ENCODE data around the gene GPC5.
A peak's percentile ranks its signal among the peaks of the same experiment; 100 is the strongest.

GPC5 gene

GRCh38 chr13:92433963-92434362, 1035.5 kb downstream of the GPC5 start:
- no peak for DNase-seq (ENCODE audit: low read depth)
- Histone ChIP-seq H3K36me3 (ENCODE audit: control insufficient read depth, insufficient read depth, low read length, severe bottlenecking) (no peaks in the 10 kb centered on the region), H3K27me3 (replicated peaks; ENCODE audit: control insufficient read depth, insufficient read depth, low read length) (no peaks in the 10 kb centered on the region), H3K9me3 (ENCODE audit: control insufficient read depth, low read length) (peaks cover 4% of the 10 kb centered on the region), H3K4me3 (ENCODE audit: low read length) (no peak overlapping the region), H3K9ac (ENCODE audit: low read length) (no peak overlapping the region), H3K4me1 (ENCODE audit: control insufficient read depth, insufficient read depth, low read length) (no peaks in the 10 kb centered on the region)

GRCh38 chr13:92436924-92437323, 1038.5 kb downstream of the GPC5 start:
- H3K27me3 ChIP-seq (replicated peaks; ENCODE audit: control insufficient read depth, insufficient read depth, low read length) = no peaks in the 10 kb centered on the region
- H3K9me3 ChIP-seq (ENCODE audit: control insufficient read depth, low read length) = peaks cover 4% of the 10 kb centered on the region
- H3K36me3 ChIP-seq (ENCODE audit: control insufficient read depth, insufficient read depth, low read length, severe bottlenecking) = no peaks in the 10 kb centered on the region
- no peak overlapping the region for H3K9ac ChIP-seq (ENCODE audit: low read length)
- DNase-seq (ENCODE audit: low read depth) = no peak
- no peaks in the 10 kb centered on the region for H3K4me1 ChIP-seq (ENCODE audit: control insufficient read depth, insufficient read depth, low read length)
- no peak overlapping the region for H3K4me3 ChIP-seq (ENCODE audit: low read length)

- no peaks in the 10 kb centered on the region for H3K27me3 ChIP-seq (replicated peaks; ENCODE audit: control insufficient read depth, insufficient read depth, low read length)
- no peak overlapping the region for H3K4me3 ChIP-seq (ENCODE audit: low read length)
- DNase-seq (ENCODE audit: low read depth) = no peak
- no peaks in the 10 kb centered on the region for H3K9me3 ChIP-seq (ENCODE audit: control insufficient read depth, low read length)
- H3K36me3 ChIP-seq (ENCODE audit: control insufficient read depth, insufficient read depth, low read length, severe bottlenecking) = no peaks in the 10 kb centered on the region
- no peaks in the 10 kb centered on the region for H3K4me1 ChIP-seq (ENCODE audit: control insufficient read depth, insufficient read depth, low read length)
- H3K9ac ChIP-seq (ENCODE audit: low read length) = no peak overlapping the region
These were observed 1045.8 kb downstream of the GPC5 start for GRCh38 chr13:92444244-92444643.

GRCh38 chr13:92451060-92451459, 1052.6 kb downstream of the GPC5 start:
- Histone ChIP-seq H3K27me3 (replicated peaks; ENCODE audit: control insufficient read depth, insufficient read depth, low read length) (no peaks in the 10 kb centered on the region), H3K4me3 (ENCODE audit: low read length) (no peak overlapping the region), H3K4me1 (ENCODE audit: control insufficient read depth, insufficient read depth, low read length) (no peaks in the 10 kb centered on the region), H3K9me3 (ENCODE audit: control insufficient read depth, low read length) (no peaks in the 10 kb centered on the region), H3K36me3 (ENCODE audit: control insufficient read depth, insufficient read depth, low read length, severe bottlenecking) (no peaks in the 10 kb centered on the region), H3K9ac (ENCODE audit: low read length) (no peak overlapping the region)
- DNase-seq (ENCODE audit: low read depth) = no peak

- Histone ChIP-seq H3K9ac (ENCODE audit: low read length) (no peak overlapping the region), H3K36me3 (ENCODE audit: control insufficient read depth, insufficient read depth, low read length, severe bottlenecking) (no peaks in the 10 kb centered on the region), H3K4me1 (ENCODE audit: control insufficient read depth, insufficient read depth, low read length) (no peaks in the 10 kb centered on the region), H3K4me3 (ENCODE audit: low read length) (peak overlapping the region; percentile 37), H3K9me3 (ENCODE audit: control insufficient read depth, low read length) (no peaks in the 10 kb centered on the region), H3K27me3 (replicated peaks; ENCODE audit: control insufficient read depth, insufficient read depth, low read length) (no peaks in the 10 kb centered on the region)
- no peak for DNase-seq (ENCODE audit: low read depth)
These were observed 1054.4 kb downstream of the GPC5 start for GRCh38 chr13:92452840-92453239.

GRCh38 chr13:92459306-92459705, 1060.9 kb downstream of the GPC5 start:
- H3K4me3 ChIP-seq (ENCODE audit: low read length) = no peak overlapping the region
- H3K36me3 ChIP-seq (ENCODE audit: control insufficient read depth, insufficient read depth, low read length, severe bottlenecking) = no peaks in the 10 kb centered on the region
- no peaks in the 10 kb centered on the region for H3K4me1 ChIP-seq (ENCODE audit: control insufficient read depth, insufficient read depth, low read length)
- no peaks in the 10 kb centered on the region for H3K27me3 ChIP-seq (replicated peaks; ENCODE audit: control insufficient read depth, insufficient read depth, low read length)
- DNase-seq (ENCODE audit: low read depth) = no peak
- H3K9ac ChIP-seq (ENCODE audit: low read length) = no peak overlapping the region
- no peaks in the 10 kb centered on the region for H3K9me3 ChIP-seq (ENCODE audit: control insufficient read depth, low read length)

- H3K9ac ChIP-seq (ENCODE audit: low read length) = no peak overlapping the region
- no peak overlapping the region for H3K4me3 ChIP-seq (ENCODE audit: low read length)
- no peak for DNase-seq (ENCODE audit: low read depth)
- H3K36me3 ChIP-seq (ENCODE audit: control insufficient read depth, insufficient read depth, low read length, severe bottlenecking) = no peaks in the 10 kb centered on the region
- no peaks in the 10 kb centered on the region for H3K27me3 ChIP-seq (replicated peaks; ENCODE audit: control insufficient read depth, insufficient read depth, low read length)
- H3K4me1 ChIP-seq (ENCODE audit: control insufficient read depth, insufficient read depth, low read length) = no peaks in the 10 kb centered on the region
- no peaks in the 10 kb centered on the region for H3K9me3 ChIP-seq (ENCODE audit: control insufficient read depth, low read length)
These were observed 1062.1 kb downstream of the GPC5 start for GRCh38 chr13:92460479-92460878.

GRCh38 chr13:92461402-92461801, 1063.0 kb downstream of the GPC5 start:
- Histone ChIP-seq H3K4me1 (ENCODE audit: control insufficient read depth, insufficient read depth, low read length) (no peaks in the 10 kb centered on the region), H3K4me3 (ENCODE audit: low read length) (no peak overlapping the region), H3K9me3 (ENCODE audit: control insufficient read depth, low read length) (no peaks in the 10 kb centered on the region), H3K9ac (ENCODE audit: low read length) (no peak overlapping the region), H3K36me3 (ENCODE audit: control insufficient read depth, insufficient read depth, low read length, severe bottlenecking) (no peaks in the 10 kb centered on the region), H3K27me3 (replicated peaks; ENCODE audit: control insufficient read depth, insufficient read depth, low read length) (no peaks in the 10 kb centered on the region)
- no peak for DNase-seq (ENCODE audit: low read depth)

- H3K4me1 ChIP-seq (ENCODE audit: control insufficient read depth, insufficient read depth, low read length) = no peaks in the 10 kb centered on the region
- H3K36me3 ChIP-seq (ENCODE audit: control insufficient read depth, insufficient read depth, low read length, severe bottlenecking) = no peaks in the 10 kb centered on the region
- H3K9me3 ChIP-seq (ENCODE audit: control insufficient read depth, low read length) = no peaks in the 10 kb centered on the region
- no peak for DNase-seq (ENCODE audit: low read depth)
- no peaks in the 10 kb centered on the region for H3K27me3 ChIP-seq (replicated peaks; ENCODE audit: control insufficient read depth, insufficient read depth, low read length)
- no peak overlapping the region for H3K4me3 ChIP-seq (ENCODE audit: low read length)
- no peak overlapping the region for H3K9ac ChIP-seq (ENCODE audit: low read length)
These were observed 1063.4 kb downstream of the GPC5 start for GRCh38 chr13:92461831-92462230.

- H3K9ac ChIP-seq (ENCODE audit: low read length) = no peak overlapping the region
- H3K36me3 ChIP-seq (ENCODE audit: control insufficient read depth, insufficient read depth, low read length, severe bottlenecking) = no peaks in the 10 kb centered on the region
- H3K4me1 ChIP-seq (ENCODE audit: control insufficient read depth, insufficient read depth, low read length) = no peaks in the 10 kb centered on the region
- H3K4me3 ChIP-seq (ENCODE audit: low read length) = no peak overlapping the region
- H3K9me3 ChIP-seq (ENCODE audit: control insufficient read depth, low read length) = no peaks in the 10 kb centered on the region
- DNase-seq (ENCODE audit: low read depth) = no peak
- no peaks in the 10 kb centered on the region for H3K27me3 ChIP-seq (replicated peaks; ENCODE audit: control insufficient read depth, insufficient read depth, low read length)
These were observed 1064.7 kb downstream of the GPC5 start for GRCh38 chr13:92463134-92463533.

- H3K4me1 ChIP-seq (ENCODE audit: control insufficient read depth, insufficient read depth, low read length) = no peaks in the 10 kb centered on the region
- H3K4me3 ChIP-seq (ENCODE audit: low read length) = no peak overlapping the region
- no peak for DNase-seq (ENCODE audit: low read depth)
- H3K9ac ChIP-seq (ENCODE audit: low read length) = no peak overlapping the region
- H3K36me3 ChIP-seq (ENCODE audit: control insufficient read depth, insufficient read depth, low read length, severe bottlenecking) = no peaks in the 10 kb centered on the region
- no peaks in the 10 kb centered on the region for H3K27me3 ChIP-seq (replicated peaks; ENCODE audit: control insufficient read depth, insufficient read depth, low read length)
- no peaks in the 10 kb centered on the region for H3K9me3 ChIP-seq (ENCODE audit: control insufficient read depth, low read length)
These were observed 1075.5 kb downstream of the GPC5 start for GRCh38 chr13:92473765-92474475.

GRCh38 chr13:92480387-92480786, 1082.0 kb downstream of the GPC5 start:
- DNase-seq (ENCODE audit: low read depth) = no peak
- no peak overlapping the region for H3K4me3 ChIP-seq (ENCODE audit: low read length)
- H3K27me3 ChIP-seq (replicated peaks; ENCODE audit: control insufficient read depth, insufficient read depth, low read length) = no peaks in the 10 kb centered on the region
- H3K36me3 ChIP-seq (ENCODE audit: control insufficient read depth, insufficient read depth, low read length, severe bottlenecking) = no peaks in the 10 kb centered on the region
- no peaks in the 10 kb centered on the region for H3K9me3 ChIP-seq (ENCODE audit: control insufficient read depth, low read length)
- H3K4me1 ChIP-seq (ENCODE audit: control insufficient read depth, insufficient read depth, low read length) = no peaks in the 10 kb centered on the region
- H3K9ac ChIP-seq (ENCODE audit: low read length) = no peak overlapping the region

All from adipocyte (in vitro differentiated cells).